Measurements from ENCODE around the gene PNMA8C. TPM values are rescaled to one million over a fixed set of nuclear protein-coding genes. Genes with fewer than 3 reads are reported as not detected.

PNMA8C gene
- total RNA-seq, 1 experiment from 2014 or later: not detected

DNA sequence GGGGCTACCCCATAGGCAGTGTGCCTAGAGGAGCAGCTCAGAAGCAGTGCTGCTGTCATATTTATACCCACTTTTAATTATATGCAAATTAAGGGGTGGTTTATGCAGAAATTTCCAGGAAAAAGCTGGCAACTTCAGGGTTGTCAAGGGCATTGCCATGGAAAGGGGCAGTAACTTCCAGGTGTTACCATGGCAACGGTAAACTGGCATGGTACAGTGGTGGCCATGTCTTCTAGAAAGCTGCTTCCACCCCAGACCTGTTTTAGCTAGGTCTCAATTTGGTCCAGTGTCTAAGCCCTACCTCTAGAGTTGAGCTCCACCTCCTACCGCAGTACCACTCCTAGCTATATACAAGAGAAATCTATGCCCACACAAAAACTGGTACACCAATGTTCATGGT, 31.3 kb upstream of the PNMA8C start:
- no peak overlapping the region for H3K4me2 ChIP-seq (ENCODE audit: low read length)
- CTCF ChIA-PET: no interaction called here
- no TSS peak for BruUV-seq (replicated peaks)
- H3K4me1 ChIP-seq (ENCODE audit: insufficient read depth, low read length): no peaks in the 10 kb centered on the region
- no peaks in the 10 kb centered on the region for H3K79me2 ChIP-seq (ENCODE audit: low read length)
- H3K9ac ChIP-seq (ENCODE audit: low read length): no peak overlapping the region
- no peaks in the 10 kb centered on the region for H3K9me2 ChIP-seq (replicated peaks; ENCODE audit: low read length)
- no peak overlapping the region for H3K4me3 ChIP-seq (ENCODE audit: low read length)
- no peak for TF ChIP-seq EZH2 (IDR thresholded peaks at IDR 0.05; ENCODE audit: low read length, unreplicated experiment)
- TF ChIP-seq, protein P1, sequence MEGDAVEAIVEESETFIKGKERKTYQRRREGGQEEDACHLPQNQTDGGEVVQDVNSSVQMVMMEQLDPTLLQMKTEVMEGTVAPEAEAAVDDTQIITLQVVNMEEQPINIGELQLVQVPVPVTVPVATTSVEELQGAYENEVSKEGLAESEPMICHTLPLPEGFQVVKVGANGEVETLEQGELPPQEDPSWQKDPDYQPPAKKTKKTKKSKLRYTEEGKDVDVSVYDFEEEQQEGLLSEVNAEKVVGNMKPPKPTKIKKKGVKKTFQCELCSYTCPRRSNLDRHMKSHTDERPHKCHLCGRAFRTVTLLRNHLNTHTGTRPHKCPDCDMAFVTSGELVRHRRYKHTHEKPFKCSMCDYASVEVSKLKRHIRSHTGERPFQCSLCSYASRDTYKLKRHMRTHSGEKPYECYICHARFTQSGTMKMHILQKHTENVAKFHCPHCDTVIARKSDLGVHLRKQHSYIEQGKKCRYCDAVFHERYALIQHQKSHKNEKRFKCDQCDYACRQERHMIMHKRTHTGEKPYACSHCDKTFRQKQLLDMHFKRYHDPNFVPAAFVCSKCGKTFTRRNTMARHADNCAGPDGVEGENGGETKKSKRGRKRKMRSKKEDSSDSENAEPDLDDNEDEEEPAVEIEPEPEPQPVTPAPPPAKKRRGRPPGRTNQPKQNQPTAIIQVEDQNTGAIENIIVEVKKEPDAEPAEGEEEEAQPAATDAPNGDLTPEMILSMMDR (conservative IDR thresholded peaks at IDR 0.05; ENCODE audit: low read depth, low read length): no peak
- no peak for TF ChIP-seq EZH2phosphoT487 (IDR thresholded peaks at IDR 0.05; ENCODE audit: borderline replicate concordance, low read length)
- ATAC-seq (no peak), DNase-seq (no peak)
- no peaks in the 10 kb centered on the region for H3K36me3 ChIP-seq (ENCODE audit: low read depth, low read length)
- no peak overlapping the region for H2AFZ ChIP-seq (ENCODE audit: low read length)
- POLR2A ChIA-PET (ENCODE audit: unreplicated experiment): no interaction called here
- H3K27ac ChIP-seq (ENCODE audit: low read length): no peak overlapping the region
- H3K9me3 ChIP-seq (ENCODE audit: low read length): no peaks in the 10 kb centered on the region
- intact Hi-C loops (cut with micrococcal nuclease): no loop called here
- H4K20me1 ChIP-seq (ENCODE audit: low read length): no peaks in the 10 kb centered on the region
- H3K27me3 ChIP-seq (ENCODE audit: low read length): no peaks in the 10 kb centered on the region
- no peaks in the 10 kb centered on the region for H3F3A ChIP-seq (ENCODE audit: low read length, unreplicated experiment)

DNA sequence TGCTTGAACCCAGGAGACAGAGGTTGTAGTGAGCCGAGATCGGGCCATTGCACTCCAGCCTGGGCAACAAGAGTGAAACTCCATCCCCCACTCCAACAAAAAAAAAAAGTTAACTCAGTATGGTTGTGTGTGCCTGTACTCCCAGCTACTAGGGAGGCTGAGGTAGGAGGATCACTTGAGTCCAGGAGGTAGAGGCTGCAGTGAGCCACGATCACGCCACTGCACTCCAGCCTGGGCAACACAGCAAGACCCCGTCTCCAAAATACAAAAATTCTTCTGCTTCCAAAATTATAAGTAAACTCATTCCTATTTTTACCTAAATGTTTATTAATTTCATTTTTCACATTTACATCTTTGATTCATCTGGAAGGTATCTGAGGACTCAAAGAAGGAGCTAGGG, 28.2 kb upstream of the PNMA8C start:
- POLR2A ChIA-PET (ENCODE audit: unreplicated experiment): no interaction called here
- Histone ChIP-seq H3K9me2 (replicated peaks; ENCODE audit: low read length) (no peaks in the 10 kb centered on the region), H3K9ac (ENCODE audit: low read length) (no peak overlapping the region), H2AFZ (ENCODE audit: low read length) (no peak overlapping the region), H3F3A (ENCODE audit: low read length, unreplicated experiment) (no peaks in the 10 kb centered on the region), H3K4me3 (ENCODE audit: low read length) (no peak overlapping the region), H3K27me3 (ENCODE audit: low read length) (no peaks in the 10 kb centered on the region), H3K79me2 (ENCODE audit: low read length) (no peaks in the 10 kb centered on the region), H4K20me1 (ENCODE audit: low read length) (no peaks in the 10 kb centered on the region), H3K9me3 (ENCODE audit: low read length) (no peaks in the 10 kb centered on the region), H3K4me2 (ENCODE audit: low read length) (no peak overlapping the region), H3K36me3 (ENCODE audit: low read depth, low read length) (no peaks in the 10 kb centered on the region), H3K4me1 (ENCODE audit: insufficient read depth, low read length) (no peaks in the 10 kb centered on the region), H3K27ac (ENCODE audit: low read length) (no peak overlapping the region)
- DNase-seq (no peak), ATAC-seq (no peak)
- CTCF ChIA-PET: no interaction called here
- intact Hi-C loops (cut with micrococcal nuclease): no loop called here
- TF ChIP-seq EZH2 (IDR thresholded peaks at IDR 0.05; ENCODE audit: low read length, unreplicated experiment) (no peak), EZH2phosphoT487 (IDR thresholded peaks at IDR 0.05; ENCODE audit: borderline replicate concordance, low read length) (no peak)
- TF ChIP-seq, protein P1 (conservative IDR thresholded peaks at IDR 0.05; ENCODE audit: low read depth, low read length): no peak
- no TSS peak for BruUV-seq (replicated peaks)

DNA sequence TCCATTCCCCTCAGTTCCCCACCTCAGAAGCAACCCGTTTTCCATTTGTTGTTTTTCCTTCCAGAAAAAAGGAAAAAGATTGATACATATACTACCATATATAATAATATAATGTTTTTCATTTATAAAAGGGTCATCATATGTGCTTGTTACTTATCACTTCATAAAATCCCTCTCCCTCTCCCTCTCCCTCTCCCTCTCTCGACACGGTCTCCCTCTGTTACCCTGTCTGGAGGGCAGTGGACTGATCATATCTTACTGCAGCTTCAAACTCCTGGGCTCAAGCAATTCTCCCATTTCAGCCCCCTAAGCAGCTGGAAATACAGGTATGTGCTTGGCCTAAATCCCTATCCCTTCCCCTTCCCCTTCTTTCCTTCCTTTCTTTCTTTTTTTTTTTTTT, 25.5 kb upstream of the PNMA8C start:
- intact Hi-C loops (cut with micrococcal nuclease): no loop called here
- H3F3A ChIP-seq (ENCODE audit: low read length, unreplicated experiment): no peaks in the 10 kb centered on the region
- H4K20me1 ChIP-seq (ENCODE audit: low read length): no peaks in the 10 kb centered on the region
- CTCF ChIA-PET: no interaction called here
- TF ChIP-seq, protein P1 (conservative IDR thresholded peaks at IDR 0.05; ENCODE audit: low read depth, low read length): no peak
- no peak for TF ChIP-seq EZH2phosphoT487 (IDR thresholded peaks at IDR 0.05; ENCODE audit: borderline replicate concordance, low read length)
- TF ChIP-seq EZH2 (IDR thresholded peaks at IDR 0.05; ENCODE audit: low read length, unreplicated experiment): no peak
- no peak overlapping the region for H3K27ac ChIP-seq (ENCODE audit: low read length)
- H3K79me2 ChIP-seq (ENCODE audit: low read length): no peaks in the 10 kb centered on the region
- no peak overlapping the region for H3K9ac ChIP-seq (ENCODE audit: low read length)
- no peaks in the 10 kb centered on the region for H3K36me3 ChIP-seq (ENCODE audit: low read depth, low read length)
- no peak overlapping the region for H3K4me3 ChIP-seq (ENCODE audit: low read length)
- H3K4me2 ChIP-seq (ENCODE audit: low read length): no peak overlapping the region
- no peak overlapping the region for H2AFZ ChIP-seq (ENCODE audit: low read length)
- POLR2A ChIA-PET (ENCODE audit: unreplicated experiment): no interaction called here
- DNase-seq (no peak), ATAC-seq (no peak)
- BruUV-seq (replicated peaks): no TSS peak
- no peaks in the 10 kb centered on the region for H3K9me3 ChIP-seq (ENCODE audit: low read length)
- H3K27me3 ChIP-seq (ENCODE audit: low read length): no peaks in the 10 kb centered on the region
- H3K9me2 ChIP-seq (replicated peaks; ENCODE audit: low read length): no peaks in the 10 kb centered on the region
- H3K4me1 ChIP-seq (ENCODE audit: insufficient read depth, low read length): no peaks in the 10 kb centered on the region

Measured in PC-3 (cell line).